Motor neuron (in vitro differentiated cells): ENCODE data around the gene HLA-A. TPM values are rescaled to one million over a fixed set of nuclear protein-coding genes. Genes with fewer than 3 reads are reported as not detected.
"Not testable (repeated sequence)": the region's sequence is repeated elsewhere in the genome, so short reads cannot be mapped to it uniquely, and the experiment has no call there.

Experiments
- ATAC-seq, 8 experiments: fragments of 200-7000 bp; cut with Tn5 transposase; replicated peaks in 6 of 8; 2 replicates each; pipeline ENCODE4 v1.8.0; 2021; ENCODE audit warnings: mild to moderate bottlenecking in 8 of 8, moderate library complexity in 8 of 8
- H3K27ac ChIP-seq, 2 donors: fragments of 250-450 bp; sonication (Bioruptor Pico); 2 replicates each; pipeline ENCODE4 v1.9.0; 2021; ENCODE audit warnings: antibody characterized with exemption in 2 of 2, mild to moderate bottlenecking in 2 of 2, moderate library complexity in 1 of 2
- H3K4me1 ChIP-seq, 2 donors: fragments of 250-450 bp; sonication (Bioruptor Pico); replicated peaks in 1 of 2; 2 replicates each; pipeline ENCODE4 v1.6.1; 2021; ENCODE audit warnings: antibody characterized with exemption in 2 of 2, mild to moderate bottlenecking in 2 of 2, moderate library complexity in 1 of 2
- H3K4me3 ChIP-seq, 5 donors: fragments of 250-450 bp; sonication (Bioruptor Pico); 2 replicates each; pipeline ENCODE4 v1.9.0; 2021; ENCODE audit warnings: antibody characterized with exemption in 5 of 5, mild to moderate bottlenecking in 5 of 5, moderate library complexity in 4 of 5
- WGBS, 10 experiments: fragments of 450-650 bp; shearing (Covaris generic); methylation state at CpG; one replicate each; pipeline ENCODE4 v1.0.0; 2022; 5-methylcytosine and 5-hydroxymethylcytosine counted together
- in situ Hi-C, 9 experiments: fragments of 400-800 bp; cut with MboI; loops; one replicate each; pipeline ENCODE4 v1.15.0; 2021; ENCODE audit warnings: low sequenced_read_pairs in 9 of 9, low pct_unique_long_range_greater_than_20kb in 2 of 9; ENCODE audit not compliant: unreplicated experiment in 9 of 9
- total RNA-seq, 8 experiments: library from RNA; unstranded; fragments of 300-600 nt; gene quantifications; 2 replicates each; pipeline versions ENCODE4 v1.2.3 to v1.2.4, GENCODE V29; 2022

HLA-A gene
- total RNA-seq, 8 experiments from 2014 or later: 19.7 to 1,879 (median 136) TPM

DNA sequence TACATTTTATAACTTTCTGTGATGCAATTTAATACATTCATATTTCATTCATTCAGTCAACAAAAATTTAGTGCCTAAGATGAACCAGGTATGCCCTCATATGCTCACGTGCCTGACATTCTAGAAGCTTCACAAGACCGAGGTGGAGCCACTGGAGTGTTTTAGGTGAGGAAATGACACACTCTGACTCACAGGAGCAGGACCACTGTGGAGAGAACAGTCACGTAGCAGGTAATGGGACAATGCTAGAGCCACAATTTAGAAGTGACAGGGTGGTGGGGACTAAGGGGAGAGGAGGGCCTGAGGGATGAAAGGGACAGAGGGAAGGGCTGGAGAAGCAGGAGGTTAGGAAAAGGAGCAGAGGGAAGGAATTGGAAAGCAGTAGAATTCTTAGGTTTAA lies 17.6 kb upstream of the HLA-A start:
- no peaks in the 10 kb centered on the region for H3K4me1 ChIP-seq
- WGBS, 10 experiments: 40 to 100% (median 72%) methylated on average over 2 to 3 of the region's 3 CpGs; no CpG with 5 or more reads in 6 of the 10 experiments
- no peak for ATAC-seq

DNA sequence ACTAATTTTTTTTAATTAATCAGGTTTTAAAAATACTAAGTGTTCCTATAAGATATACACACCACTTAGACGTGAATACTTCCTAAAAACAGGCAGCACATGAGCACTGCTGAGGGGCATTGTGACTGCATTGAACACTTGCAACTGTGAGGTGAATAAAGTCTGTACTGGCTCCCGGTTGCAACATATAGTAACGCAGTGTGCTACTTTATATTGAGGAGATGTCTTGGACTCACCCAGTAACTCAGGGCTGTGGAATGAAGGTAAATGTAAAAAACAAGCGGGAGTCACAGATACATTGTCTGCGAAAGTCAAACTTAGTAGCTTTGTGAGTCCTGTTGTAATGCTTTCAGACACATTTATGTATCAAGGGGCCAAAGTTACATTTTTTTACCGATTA lies 17.0 kb upstream of the HLA-A start:
- ATAC-seq: no peak
- whole genome bisulfite sequencing, 10 experiments: 25 to 96% (median 81%) methylated on average over 2 to 6 of the region's 6 CpGs; no CpG with 5 or more reads in 3 of the 10 experiments
- Histone ChIP-seq H3K27ac (no peak overlapping the region), H3K4me1 (no peaks in the 10 kb centered on the region), H3K4me3 (no peak overlapping the region)
- in situ Hi-C loops: no loop called here

More for the DNA sequence above, 17.6 kb upstream of the HLA-A start:
- in situ Hi-C loops: no loop called here
- Histone ChIP-seq H3K27ac (no peak overlapping the region), H3K4me3 (no peak overlapping the region)

DNA sequence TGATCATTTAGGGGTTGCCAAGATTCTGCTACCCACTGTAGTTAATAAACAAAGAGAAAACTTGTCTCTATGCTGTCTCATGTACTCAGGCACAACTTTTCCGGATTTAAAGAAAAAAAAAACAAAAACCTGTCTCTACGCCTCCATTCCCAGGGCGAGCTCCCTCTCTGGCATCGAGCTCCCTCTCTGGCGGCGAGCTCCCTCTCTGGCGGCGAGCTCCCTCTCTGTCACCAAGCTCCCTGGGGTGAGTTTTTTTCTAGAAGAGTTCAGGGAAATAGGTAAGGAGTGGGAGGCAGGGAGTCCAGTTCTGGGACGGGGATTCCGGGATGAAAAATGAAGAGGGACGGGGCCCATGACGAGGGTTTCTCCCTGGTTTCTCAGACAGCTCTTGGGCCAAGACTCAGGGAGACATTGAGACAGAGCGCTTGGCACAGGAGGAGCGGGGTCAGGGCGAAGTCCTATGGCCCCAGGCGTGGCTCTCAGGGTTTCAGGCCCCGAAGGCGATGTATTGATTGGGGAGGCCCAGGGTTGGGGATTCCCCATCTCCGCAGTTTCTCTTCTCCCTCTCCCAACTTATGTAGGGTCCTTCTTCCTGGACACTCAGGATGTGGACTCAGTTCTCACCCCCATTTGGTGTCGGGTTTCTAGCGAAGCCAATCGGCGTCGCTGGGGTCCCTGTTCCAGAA lies 16.5 kb upstream of the HLA-A start:
- no peak overlapping the region for H3K27ac ChIP-seq
- no peaks in the 10 kb centered on the region for H3K4me1 ChIP-seq
- H3K4me3 ChIP-seq: no peak overlapping the region
- in situ Hi-C loops: no loop called here
- peak in 2 of 8 experiments; percentile 7 to 8 for ATAC-seq
- 20 to 100% (median 79%) methylated on average over 1 to 20 of the region's 24 CpGs; no CpG with 5 or more reads in 1 of the 10 experiments for WGBS, 10 experiments

DNA sequence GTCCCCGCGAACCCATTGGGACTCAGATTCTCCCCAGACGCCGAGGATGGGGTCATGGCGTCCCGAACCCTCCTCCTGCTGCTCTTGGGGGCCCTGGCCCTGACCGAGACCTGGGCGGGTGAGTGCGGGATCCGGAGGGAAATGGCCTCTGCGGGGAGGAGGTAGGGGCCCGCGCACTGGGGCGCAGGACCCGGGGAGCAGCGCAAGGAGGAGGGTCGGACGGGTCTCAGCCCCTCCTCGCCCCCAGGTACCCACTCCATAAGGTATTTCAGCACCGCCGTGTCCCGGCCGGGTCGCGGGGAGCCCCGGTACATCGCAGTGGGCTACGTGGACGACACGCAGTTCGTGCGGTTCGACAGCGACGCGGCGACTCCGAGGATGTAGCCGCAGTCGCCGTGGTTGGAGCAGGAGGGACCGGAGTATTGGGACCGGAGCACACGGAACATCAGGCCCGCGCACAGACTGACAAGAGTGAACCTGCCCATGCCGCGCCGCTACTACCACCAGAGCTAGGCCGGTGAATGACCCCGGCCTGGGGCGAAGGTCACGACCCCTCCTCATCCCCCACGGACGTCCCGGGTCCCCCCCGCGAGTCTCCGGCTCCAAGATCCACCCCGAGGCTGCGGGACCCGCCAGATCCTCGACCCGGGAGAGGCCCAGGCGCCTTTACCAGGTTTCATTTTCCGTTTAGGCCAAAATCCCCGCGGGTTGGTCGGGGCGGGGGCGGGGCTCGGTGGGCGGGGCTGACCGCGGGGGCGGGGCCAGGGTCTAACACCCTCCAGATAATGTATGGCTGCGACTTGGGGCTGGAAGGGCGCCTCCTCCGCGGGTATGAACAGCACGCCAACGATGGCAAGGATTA lies 15.7 kb upstream of the HLA-A start:
- WGBS, 10 experiments: 0 to 93% (median 36%) methylated on average over 4 to 24 of the region's 82 CpGs; no CpG with 5 or more reads in 4 of the 10 experiments
- peak in 7 of 8 experiments; percentile 50 to 97 (median 84) for ATAC-seq
- Histone ChIP-seq H3K4me1 (no peaks in the 10 kb centered on the region), H3K4me3 (peak overlapping the region in 1 of 5 donors; percentile 32), H3K27ac (no peak overlapping the region)
- in situ Hi-C loops: no loop called here

DNA sequence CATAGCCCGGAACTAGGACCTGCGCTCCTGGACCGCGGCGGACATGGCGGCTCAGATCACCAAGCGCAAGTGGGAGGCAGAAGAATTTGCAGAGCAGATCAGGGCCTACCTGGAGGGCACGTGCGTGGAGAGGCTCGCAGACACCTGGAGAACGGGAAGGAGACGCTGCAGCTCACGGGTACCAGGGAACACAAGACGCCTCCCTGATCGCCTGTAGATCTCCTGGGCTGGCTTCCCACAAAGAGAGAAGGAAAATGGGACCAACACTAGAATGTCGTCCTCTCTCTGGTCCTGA lies 15.1 kb upstream of the HLA-A start:
- in situ Hi-C loops: no loop called here
- Histone ChIP-seq H3K4me1 (no peaks in the 10 kb centered on the region), H3K4me3 (peak overlapping the region in 1 of 5 donors; percentile 32), H3K27ac (no peak overlapping the region)
- ATAC-seq: no peak
- WGBS, 10 experiments: 4 to 94% (median 66%) methylated on average over 1 to 13 of the region's 16 CpGs; no CpG with 5 or more reads in 6 of the 10 experiments

DNA sequence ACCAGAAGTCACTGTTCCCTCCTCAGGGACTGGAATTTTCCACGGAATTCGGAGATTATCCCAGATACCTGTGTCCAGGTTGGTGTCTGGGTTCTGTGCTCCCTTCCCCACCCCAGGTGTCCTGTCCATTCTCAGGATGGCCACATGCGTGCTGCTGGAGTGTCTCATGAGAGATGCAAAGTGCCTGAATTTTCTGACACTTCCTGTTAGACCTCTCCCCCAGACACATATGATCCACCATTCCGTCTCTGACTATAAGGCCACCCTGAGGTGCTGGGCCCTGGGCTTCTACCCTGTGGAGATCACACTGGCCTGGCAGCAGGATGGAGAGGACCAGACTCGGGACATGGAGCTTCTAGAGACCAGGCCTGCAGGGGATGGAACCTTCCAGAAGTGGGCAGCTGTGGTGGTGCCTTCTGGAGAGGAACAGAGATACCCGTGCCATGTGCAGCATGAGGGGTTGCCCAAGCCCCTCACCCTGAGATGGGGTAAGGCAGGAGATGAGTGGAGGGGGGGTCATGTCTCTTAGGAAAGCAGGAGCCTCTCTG lies 14.4 kb upstream of the HLA-A start:
- Histone ChIP-seq H3K4me3 (no peak overlapping the region), H3K27ac (no peak overlapping the region), H3K4me1 (no peaks in the 10 kb centered on the region)
- ATAC-seq: no peak
- WGBS, 10 experiments: 70 to 100% (median 100%) methylated on average over 1 to 2 of the region's 6 CpGs; no CpG with 5 or more reads in 6 of the 10 experiments
- in situ Hi-C loops: no loop called here

DNA sequence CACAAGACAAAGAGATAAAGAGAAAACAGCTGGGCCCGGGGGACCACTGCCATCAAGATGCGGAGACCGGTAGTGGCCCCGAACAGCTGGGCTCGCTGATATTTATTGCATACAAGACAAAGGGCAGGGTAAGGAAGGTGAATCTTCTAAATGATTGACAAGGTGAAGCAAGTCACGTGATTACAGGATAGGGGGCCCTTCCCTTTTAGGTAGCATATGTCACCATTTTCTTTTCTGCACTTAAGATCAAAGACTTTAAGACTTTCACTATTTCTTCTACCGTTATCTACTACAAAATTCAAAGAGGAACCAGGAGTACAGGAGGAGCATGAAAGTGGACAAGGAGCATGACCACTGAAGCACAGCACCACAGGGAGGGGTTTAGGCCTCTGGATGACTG lies 12.3 kb upstream of the HLA-A start:
- H3K4me3 ChIP-seq, in situ Hi-C loops, ATAC-seq, H3K27ac ChIP-seq, H3K4me1 ChIP-seq: not testable (repeated sequence)
- WGBS, 10 experiments: 14 to 100% (median 84%) methylated on average over 1 to 7 of the region's 7 CpGs; no CpG with 5 or more reads in 2 of the 10 experiments

DNA sequence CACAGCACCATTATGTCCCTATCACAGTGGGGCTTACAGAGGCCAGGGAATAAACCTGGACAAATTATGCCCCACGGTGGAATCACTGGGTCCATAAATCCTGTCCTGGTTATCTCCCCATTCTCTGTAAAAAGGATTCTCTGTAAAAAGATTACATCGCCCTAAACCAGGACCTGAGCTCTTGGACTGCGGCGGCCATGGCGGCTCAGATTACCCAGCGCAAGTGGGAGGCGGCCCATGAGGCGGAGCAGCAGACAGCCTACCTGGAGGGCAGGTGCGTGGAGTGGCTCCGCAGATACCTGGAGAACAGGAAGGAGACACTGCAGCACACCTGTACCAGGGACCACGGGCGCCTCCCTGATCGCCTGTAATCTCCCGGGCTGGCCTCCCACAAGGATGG lies 8.4 kb upstream of the HLA-A start:
- ATAC-seq: no peak
- in situ Hi-C loops: no loop called here
- Histone ChIP-seq H3K4me1 (no peaks in the 10 kb centered on the region), H3K27ac (no peak overlapping the region), H3K4me3 (no peak overlapping the region)
- 67 to 90% (median 89%) methylated on average over 1 to 4 of the region's 14 CpGs; no CpG with 5 or more reads in 7 of the 10 experiments for WGBS, 10 experiments

DNA sequence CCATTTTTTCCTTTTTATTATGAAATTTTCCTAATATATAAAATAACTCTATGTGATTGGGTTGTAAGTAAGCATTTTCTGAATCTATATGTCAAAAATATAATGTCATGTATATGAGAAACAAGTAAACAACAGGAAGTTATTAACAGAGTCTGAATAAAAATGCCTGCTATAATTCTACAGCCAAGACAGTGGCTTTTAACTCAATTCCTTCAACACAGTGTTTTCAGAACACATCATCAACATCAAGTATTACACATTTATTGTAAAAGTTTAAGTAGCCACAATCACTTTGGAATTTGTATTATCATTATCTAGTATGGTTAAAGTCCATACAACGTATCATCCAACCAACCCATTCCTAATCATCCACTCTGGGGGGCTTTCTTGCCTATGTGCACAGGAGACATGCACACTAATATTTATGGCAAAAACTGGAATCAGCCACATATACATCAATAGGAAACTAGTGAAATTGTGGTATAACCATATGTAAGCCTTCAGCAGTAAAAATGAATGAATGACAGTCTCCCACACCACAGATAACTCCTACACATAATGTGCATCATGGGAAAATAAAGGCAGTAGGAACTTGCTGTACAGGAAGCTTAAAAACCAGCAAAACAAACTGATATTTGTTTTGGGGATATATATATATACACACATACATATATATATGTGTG lies 6.9 kb upstream of the HLA-A start:
- no peak overlapping the region for H3K27ac ChIP-seq
- H3K4me1 ChIP-seq: no peaks in the 10 kb centered on the region
- WGBS, 10 experiments: 0% methylated on average over 1 of the region's 1 CpG; no CpG with 5 or more reads in 9 of the 10 experiments
- no peak for ATAC-seq
- in situ Hi-C loops: no loop called here
- H3K4me3 ChIP-seq: no peak overlapping the region

DNA sequence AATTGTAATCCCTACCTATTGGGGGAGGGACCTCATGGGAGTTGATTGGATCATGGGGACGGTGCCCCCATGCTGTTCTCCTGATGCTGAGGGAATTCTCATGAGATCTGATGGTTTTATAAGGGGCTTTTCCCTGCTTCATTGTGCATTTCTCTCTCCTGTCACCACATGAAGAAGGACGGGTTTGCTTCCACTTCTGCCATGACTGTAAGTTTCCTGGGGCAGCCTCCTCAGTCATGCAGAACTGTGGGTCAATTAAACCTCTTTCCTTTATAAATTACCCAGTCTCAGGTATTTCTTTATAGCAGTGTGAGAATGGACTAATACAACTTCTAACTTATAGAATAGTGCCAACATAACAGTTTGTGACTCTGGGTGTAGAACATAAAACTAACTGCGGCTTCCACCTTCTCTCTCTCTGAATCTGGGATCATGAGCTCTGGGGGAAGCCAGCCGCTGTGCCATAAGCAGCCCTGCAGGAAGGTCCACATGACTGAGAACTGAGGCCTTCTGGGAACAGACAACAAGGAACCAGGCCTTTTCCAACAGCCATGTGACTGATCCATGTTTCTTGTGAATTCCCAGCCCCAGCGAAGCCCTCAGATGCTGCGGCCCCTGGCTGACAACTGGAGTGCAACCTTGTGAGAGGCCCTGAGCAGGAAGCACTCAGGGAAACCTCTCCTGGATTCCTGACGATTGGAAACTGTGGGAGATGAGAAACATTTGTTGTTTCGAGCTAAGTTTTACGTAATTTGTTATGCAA lies 3.4 kb upstream of the HLA-A start:
- no peak for ATAC-seq
- 20 to 100% (median 56%) methylated on average over 1 to 8 of the region's 9 CpGs; no CpG with 5 or more reads in 1 of the 10 experiments for WGBS, 10 experiments
- Histone ChIP-seq H3K27ac (no peak overlapping the region), H3K4me3 (no peak overlapping the region), H3K4me1 (peaks cover 0 to 2% of the 10 kb centered on the region in 2 donors)
- in situ Hi-C loops: no loop called here

DNA sequence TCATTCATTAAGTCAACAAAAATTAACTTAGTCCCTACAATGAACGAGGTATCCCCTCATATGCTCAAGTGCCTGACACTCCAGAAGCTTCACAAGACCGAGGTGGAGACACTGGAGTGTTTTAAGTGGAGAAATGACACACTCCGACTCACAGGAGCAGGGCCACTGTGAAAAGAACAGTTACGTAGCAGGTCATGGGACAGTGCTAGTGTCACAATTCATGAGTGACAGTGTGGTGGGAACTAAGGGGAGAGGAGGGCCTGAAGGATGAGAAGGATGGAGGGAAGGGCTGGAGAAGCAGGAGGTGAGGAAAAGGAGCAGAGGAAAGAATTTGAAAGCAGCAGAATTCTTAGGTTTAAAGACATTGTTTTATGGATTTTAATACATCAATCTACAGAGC lies 1.3 kb upstream of the HLA-A start:
- H3K27ac ChIP-seq: no peak overlapping the region
- WGBS, 10 experiments: 0 to 86% (median 58%) methylated on average over 1 to 4 of the region's 4 CpGs; no CpG with 5 or more reads in 2 of the 10 experiments
- ATAC-seq: no peak
- peaks cover 0 to 2% of the 10 kb centered on the region in 2 donors for H3K4me1 ChIP-seq
- in situ Hi-C loops: no loop called here
- H3K4me3 ChIP-seq: no peak overlapping the region

DNA sequence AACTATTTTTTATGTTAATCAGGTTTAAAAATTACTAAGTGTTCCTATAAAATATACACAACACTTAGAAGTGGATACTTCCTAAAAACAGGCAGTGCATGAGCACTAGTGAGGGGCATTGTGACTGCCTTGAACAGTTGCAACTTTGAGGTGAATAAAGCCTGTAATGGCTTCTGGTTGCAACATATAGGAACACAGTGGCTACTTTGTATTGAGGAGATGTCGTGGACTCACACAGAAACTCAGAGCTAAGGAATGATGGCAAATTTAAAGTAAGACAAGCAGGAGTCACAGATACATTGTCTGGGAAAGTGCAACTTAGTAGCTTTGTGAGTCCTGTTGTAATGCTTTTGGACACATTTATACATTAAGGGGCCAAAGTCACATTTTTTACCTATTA lies 861 bp upstream of the HLA-A start:
- Histone ChIP-seq H3K4me1 (peaks cover 0 to 2% of the 10 kb centered on the region in 2 donors), H3K27ac (no peak overlapping the region), H3K4me3 (peak overlapping the region in 2 of 5 donors; percentile 48 to 73)
- in situ Hi-C loops: no loop called here
- 0 to 50% (median 17%) methylated on average over 1 of the region's 1 CpG; no CpG with 5 or more reads in 7 of the 10 experiments for WGBS, 10 experiments
- no peak for ATAC-seq
